ENCODE measurements around the gene PF4V1.

The PF4V1 gene

DNA sequence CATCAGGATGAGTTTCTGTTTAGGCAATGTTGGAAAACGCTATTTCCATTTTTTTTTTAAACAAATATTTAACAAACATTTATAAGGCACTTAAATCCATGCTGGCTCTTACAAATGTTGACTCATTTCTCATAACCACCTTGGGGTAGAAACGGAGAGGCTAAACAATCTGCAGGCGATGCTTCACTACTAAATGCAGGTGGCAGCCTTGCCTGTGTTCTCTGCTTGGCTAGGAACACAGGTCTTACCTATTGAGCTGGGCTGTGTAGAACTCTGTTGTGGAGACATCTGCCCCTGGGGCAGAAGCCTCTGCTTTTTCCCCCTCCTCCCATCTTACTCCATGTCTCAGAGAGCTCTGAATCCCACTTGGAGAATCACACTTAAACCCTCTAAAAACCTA is 14.7 kb downstream of the PF4V1 start:
- intact Hi-C loops (cut with DNase I), result no loop called here
- DNase-seq, result peak in 5 of 42 donors; percentile 19 to 50 (median 25)

DNA sequence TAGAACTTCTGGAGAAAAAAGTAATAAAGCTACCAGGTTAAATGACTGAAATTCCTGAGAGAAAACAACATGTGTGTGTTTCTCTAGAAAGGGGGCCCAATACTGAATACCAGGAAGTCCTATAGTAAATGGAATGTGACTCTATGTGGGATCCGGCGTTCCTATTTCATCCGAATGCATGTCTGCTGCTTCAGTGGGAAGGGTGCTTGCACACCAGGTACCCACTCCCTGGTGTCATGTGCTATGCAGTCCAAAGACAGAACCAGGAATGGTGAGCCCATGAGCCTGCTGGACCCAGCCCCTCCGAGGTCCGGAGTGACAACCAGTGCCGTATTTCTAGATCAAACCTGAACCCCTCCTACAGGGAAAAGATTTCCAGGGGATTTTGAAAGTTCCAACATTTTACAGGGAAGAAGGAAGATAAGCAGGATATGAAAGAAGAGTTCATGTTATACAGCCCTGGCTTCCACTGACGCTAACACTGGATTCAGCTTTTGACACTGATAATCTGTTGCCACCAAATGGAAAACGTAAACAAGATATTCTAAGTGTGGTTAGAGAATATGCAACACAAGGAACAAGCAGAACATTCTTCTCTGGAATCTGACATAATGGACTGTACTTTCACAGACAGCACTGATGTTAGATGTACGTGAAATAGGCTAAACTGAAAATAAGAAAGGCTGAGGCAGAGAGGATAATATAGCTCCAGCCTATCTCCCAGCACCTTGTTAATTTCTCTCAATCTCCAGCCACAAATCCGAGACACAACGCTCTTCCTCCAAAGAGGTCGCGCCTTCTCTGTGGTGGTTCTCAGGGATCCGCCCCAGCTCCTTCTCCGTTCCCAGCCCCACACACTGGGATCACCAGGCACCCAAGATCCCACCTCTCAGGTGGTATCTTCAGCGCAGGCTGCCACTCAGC is 15.4 kb downstream of the PF4V1 start:
- intact Hi-C loops (cut with DNase I), result no loop called here
- DNase-seq, result peak in 9 of 42 donors; percentile 13 to 53 (median 23)

DNA sequence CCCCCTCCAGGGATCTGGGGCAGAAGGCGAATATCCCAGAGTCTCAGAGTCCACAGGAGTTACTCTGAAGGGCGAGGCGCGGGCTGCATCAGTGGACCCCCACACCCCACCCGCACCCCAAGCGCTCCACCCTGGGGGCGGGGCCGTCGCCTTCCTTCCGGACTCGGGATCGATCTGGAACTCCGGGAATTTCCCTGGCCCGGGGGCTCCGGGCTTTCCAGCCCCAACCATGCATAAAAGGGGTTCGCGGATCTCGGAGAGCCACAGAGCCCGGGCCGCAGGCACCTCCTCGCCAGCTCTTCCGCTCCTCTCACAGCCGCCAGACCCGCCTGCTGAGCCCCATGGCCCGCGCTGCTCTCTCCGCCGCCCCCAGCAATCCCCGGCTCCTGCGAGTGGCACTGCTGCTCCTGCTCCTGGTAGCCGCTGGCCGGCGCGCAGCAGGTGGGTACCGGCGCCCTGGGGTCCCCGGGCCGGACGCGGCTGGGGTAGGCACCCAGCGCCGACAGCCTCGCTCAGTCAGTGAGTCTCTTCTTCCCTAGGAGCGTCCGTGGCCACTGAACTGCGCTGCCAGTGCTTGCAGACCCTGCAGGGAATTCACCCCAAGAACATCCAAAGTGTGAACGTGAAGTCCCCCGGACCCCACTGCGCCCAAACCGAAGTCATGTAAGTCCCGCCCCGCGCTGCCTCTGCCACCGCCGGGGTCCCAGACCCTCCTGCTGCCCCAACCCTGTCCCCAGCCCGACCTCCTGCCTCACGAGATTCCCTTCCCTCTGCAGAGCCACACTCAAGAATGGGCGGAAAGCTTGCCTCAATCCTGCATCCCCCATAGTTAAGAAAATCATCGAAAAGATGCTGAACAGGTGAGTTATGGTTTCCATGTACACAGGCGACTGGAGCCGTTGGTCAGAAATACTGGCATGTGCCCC is 16.3 kb downstream of the PF4V1 start, which contains the start of gene CXCL1:
Gene CXCL1 (plus strand): TSS at position 264 of the 926 bp plus-strand sequence. CDS start 78 bp downstream, at position 342.
- peak in 35 of 42 donors; percentile 10 to 71 (median 39) for DNase-seq
- intact Hi-C loops (cut with DNase I), result no loop called here

DNA sequence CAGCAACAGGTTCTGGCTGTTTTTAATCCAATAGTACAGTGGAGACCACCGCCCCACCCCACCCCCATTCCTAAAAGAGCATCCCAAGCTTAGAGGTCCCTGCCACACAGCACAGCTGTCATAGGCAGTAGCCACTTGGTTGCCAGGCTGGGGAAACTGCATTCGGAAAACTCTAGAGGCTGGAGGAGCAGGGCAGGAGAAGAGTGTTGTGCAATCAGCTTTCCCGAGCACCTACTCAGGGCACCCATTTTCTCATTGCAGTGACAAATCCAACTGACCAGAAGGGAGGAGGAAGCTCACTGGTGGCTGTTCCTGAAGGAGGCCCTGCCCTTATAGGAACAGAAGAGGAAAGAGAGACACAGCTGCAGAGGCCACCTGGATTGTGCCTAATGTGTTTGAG is 17.2 kb downstream of the PF4V1 start:
- no peak for DNase-seq
- intact Hi-C loops (cut with DNase I), result no loop called here

DNA sequence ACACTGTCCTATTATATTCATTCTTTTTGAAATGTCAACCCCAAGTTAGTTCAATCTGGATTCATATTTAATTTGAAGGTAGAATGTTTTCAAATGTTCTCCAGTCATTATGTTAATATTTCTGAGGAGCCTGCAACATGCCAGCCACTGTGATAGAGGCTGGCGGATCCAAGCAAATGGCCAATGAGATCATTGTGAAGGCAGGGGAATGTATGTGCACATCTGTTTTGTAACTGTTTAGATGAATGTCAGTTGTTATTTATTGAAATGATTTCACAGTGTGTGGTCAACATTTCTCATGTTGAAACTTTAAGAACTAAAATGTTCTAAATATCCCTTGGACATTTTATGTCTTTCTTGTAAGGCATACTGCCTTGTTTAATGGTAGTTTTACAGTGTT is 17.7 kb downstream of the PF4V1 start:
- intact Hi-C loops (cut with DNase I), result no loop called here
- DNase-seq, result no peak

DNA sequence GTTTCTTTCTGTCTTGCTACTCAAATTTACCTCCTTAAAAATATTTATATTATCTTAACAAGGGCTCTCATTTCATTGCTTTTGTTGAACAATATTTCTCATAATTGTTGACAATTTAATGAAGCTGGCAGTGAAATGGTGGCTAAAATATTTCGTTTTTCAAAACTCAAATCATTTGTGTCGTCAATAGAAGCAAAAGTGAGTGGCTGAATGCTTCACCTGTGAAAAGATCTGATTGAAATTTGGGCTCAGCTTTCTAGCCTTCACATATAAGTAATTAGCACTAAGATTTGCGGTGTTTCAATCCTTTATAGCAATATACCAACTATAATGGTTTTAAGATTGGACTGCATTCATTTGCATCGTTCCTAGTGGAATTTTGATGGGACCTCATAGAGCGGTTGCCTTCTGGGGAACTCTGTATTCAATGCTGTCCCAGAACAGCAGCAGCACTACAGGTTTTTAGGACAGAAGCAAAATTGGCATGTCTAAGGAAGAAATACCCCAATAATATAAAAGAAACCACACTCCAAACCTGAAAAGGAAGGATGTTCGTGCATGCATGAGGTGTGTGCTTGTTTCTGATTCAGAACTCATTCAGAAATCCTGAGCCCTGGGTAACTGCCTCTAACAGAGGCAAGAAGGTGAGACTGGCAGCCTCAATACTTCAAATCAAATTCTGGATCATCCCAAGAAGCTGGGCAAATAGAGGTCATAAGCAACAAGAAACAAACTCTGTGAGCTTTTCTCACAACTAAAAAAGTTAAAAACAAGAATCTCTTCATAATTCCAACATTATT is 18.6 kb downstream of the PF4V1 start:
- intact Hi-C loops (cut with DNase I), result no loop called here
- no peak for DNase-seq

DNA sequence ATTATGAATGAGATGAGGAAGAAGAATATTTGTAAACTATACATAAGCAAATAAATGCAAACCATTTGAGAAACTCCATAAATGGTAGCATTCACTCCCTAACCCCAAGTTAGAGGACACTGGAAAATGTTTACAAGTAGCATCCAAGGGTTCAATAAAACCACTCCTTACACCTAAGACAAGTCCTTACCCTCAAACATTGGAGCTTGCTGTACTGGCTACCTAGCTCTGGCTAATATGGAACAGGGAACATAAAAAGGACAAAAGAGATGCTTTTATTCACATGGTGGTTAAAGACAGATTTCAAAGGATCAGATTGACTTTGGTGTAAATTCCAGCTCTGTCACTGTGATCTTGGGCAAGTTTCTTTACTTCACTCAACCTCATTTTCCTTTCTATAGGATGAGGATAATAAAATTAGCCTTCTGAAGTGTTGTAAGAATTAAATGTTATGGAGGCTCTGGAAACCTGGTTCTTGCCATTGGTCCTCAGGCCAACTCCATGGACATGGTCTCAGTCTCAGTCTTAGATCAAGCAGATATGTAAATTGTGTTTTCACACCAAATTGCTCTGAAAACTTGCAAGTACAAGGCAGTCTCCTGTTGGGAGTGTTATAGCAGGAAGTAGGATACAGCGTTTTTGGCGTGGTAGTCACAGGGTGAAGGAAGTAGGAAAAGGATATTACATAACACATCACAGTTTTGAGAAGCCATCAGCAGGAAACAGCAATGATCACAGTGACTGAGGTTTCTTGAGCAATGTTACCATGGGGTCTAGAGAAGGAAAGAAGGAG is 19.4 kb downstream of the PF4V1 start:
- DNase-seq, result no peak
- intact Hi-C loops (cut with DNase I), result no loop called here

DNA sequence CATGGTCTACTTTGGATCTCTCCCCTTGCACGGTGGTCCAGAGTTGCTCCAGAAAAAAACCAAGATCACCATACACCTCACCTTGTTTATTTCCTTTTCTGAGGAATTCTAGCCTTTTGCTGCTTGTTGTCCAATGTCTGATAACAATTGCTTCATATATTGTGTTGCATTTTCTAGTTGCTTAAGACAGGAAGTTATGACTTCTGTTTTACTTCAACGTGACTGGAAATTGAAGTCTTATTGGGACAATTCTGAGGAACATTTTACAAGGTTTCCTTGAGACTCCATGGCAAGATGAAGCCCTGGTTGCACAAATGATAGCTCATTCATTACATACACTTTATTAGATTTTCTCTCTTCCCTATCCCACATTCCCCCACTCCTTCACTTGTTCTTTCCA is 21.3 kb downstream of the PF4V1 start:
- no peak for DNase-seq
- intact Hi-C loops (cut with DNase I), result no loop called here

DNA sequence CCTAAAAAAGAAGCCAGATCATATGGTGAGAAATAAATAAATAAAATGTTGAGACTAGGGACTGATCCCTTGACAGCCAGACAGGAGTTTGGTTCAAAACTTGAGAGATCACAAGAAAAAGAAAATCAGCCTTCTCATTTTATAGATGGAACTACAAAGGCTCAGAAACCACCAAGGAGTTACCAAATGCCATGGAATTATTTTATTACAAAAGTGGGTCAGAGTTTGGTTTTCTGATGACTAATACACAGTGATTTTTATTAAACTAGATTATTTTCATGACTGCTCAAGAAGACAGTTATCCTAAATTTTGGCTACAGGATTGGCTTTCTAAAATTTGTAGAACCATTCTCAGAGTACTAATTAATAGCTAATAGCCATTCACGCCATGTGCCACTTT is 22.3 kb downstream of the PF4V1 start:
- DNase-seq, result no peak
- intact Hi-C loops (cut with DNase I), result no loop called here

DNA sequence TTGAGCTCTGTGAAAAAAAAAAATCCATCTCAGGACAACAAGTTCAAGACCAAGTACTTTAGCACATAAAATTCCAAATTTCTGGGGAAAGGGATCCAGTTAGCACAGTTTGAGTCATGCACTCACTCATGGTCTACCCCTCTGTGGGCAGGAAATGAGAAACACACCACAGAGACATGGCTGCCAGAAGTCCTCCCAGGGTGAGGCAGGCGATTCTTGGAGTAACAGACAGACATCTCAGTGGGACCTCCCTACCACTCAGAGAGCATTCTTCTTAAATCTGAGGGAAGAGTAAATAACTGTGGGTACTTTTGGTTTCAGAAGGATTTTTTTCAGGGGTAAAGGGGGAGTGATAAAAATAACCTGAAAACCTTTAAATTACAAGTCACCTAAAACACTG is 30.2 kb downstream of the PF4V1 start:
- intact Hi-C loops (cut with DNase I), result no loop called here
- DNase-seq, result no peak

DNA sequence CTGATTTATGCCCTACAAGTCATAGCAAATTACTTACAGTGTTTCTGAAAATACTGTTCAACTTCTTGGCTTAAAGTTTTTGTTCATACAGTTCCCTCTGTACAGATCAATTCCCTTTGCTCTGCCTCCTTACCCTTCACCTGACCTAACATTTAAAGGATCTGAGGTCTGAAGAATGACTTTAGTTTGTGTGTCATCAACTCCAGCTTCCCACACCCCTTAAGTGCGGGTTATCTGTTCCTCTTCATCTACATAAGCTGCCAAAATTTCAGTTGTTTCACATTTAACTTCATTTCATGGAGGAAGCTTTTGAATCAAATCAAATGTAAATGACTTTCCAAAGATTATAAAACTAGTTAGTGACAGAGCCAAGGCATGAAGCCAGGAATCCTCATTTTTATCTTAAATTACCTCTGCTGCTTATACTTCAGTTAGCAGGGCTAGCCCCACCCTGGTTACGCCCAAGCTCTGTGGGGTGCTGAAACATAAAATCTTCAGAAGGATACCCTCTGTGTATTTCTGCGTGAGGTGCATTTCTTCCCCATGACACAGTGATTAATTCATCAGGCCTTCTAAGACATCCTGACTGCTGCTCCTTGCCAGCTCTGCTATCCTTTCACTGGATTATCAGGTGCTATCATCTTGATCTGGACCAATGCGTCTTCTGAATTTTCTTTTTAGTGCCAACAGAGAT is 32.6 kb downstream of the PF4V1 start:
- intact Hi-C loops (cut with DNase I), result no loop called here

DNA sequence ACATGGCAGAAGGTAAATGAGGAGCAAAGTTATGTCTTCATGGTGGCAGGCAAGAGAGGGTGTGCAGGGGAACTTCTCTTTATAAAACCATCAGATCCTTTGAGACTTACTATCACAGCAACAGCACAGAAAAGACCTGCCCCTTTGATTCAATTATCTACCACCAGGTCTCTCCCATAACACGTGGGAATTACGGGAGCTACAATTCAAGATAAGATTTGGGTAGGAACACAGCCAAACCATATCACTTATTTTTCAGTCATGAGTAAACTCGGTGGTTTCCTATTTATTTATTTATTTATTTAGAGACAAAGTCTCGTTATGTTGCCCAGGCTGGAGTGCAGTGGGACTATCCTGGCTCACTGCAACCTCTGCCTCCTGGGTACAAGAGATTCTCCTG is 38.2 kb downstream of the PF4V1 start:
- intact Hi-C loops (cut with DNase I), result no loop called here
- no peak for DNase-seq

More for the DNA sequence above, 32.6 kb downstream of the PF4V1 start:
- DNase-seq, result peak in 13 of 42 donors; percentile 10 to 59 (median 22)

DNA sequence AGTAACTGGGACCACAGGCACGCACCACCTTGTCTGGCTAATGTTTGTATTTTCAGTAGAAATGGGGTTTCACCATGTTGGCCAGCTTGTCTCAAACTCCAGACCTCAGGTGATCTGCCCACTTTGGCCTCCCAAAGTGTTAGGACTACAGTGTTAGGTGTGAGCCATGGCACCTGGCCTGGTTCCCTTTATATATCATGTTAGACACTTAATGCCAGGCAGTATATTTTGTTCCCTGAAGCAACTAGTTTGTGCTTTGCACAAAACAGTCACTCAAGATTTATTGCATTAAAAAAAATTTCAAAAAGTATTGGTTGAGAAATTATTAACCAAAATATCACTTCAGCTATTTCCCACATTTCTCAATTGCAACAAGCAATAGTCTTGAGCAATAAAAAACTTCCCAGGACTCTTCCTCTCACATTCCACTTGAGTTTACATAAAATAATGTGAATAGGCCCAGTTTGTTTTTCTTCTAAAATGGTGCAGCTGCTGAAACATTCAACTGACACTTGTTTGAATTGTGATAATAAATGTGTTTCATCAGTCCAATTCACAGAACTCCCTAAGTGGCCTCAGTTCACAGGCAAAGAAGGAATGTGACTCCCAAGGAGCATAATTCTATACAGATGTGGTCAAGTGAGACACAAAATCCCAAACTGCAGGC is 38.8 kb downstream of the PF4V1 start:
- no peak for DNase-seq
- intact Hi-C loops (cut with DNase I), result no loop called here

DNA sequence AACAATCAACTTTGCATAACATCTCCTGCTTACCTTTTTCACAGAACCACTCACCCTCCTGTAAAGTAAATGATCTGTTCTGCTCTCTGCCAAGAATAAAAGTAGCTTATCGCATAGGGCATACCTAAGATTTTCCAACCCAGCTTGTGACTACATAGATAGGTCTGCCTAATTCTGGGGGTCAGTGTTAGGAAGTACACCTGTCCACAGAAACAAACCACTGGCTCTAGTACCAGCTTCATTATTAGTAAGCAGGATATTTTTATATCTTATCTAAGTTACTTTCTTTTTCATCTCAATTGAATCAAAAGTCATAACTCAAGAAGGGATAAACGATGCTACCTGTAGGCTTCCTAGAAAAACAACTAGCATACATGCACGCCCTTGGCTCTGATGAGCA is 39.9 kb downstream of the PF4V1 start:
- no peak for DNase-seq
- intact Hi-C loops (cut with DNase I), result no loop called here

DNA sequence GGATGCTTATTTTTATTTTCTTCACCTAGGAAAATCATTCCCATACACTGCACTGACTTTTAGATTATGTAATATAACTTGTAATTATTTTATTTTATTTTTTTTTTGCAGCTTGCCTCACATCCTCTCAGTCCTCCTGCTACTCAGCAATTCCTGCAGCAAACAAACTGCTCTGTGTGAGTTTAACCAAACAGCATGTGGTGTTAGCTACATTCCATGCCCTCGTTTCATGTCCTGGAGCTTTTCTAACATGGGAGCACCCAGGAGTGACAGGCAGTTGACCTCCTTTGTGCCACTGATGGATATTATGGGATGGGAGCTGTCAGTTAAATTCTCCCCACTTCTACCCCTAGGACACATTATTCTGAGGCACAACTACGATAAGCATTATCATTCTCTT is 40.9 kb downstream of the PF4V1 start:
- no peak for DNase-seq
- intact Hi-C loops (cut with DNase I), result no loop called here

DNA sequence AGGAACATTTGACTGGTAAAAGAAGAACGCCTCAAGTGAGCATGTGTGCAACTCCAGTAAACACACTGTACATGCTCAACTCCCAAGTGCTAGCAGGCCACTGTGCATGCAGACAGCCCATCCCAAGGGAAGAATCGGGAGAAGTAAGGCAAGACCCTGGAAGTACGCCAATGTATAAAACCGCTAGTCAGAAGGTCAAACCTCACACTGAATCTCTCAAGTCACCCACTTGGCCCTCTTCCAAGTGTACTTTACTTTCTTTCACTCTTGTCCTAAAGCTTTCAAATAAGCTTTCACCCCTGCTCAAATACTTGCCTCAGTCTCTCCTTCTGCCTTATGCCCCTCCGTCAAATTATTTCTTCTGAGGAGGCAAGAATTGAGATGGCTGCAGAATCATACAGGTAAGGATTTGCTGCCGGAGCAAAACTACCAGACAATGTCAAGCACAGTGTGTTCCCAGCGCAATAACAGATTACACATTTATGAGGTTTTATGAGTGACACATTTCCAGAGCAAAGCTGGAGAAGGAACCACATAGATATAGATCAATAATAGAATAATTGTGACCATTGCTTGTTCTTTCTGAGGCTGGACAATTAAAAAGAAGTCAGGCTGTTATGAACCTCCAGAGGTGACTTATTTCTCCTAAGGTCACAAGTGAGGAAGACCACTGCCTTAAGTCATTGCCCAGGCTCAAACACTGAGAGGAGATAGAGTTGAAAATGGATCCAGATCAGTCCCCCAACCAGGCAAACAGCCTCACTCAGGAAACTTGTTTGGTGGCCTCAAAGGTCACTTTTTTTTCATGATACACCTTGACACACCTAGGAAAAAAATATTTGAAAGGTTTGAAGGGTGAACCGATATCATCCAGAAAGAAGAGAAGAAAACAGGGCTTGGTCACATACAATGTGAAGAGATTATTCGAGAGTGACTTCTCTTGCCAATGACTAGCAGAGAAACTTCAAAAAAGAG is 42.4 kb downstream of the PF4V1 start:
- intact Hi-C loops (cut with DNase I), result no loop called here
- no peak for DNase-seq
